Liver (tissue), 9 donors: ENCODE results near the gene BAIAP2. TPM values are rescaled to one million over a fixed set of nuclear protein-coding genes. Genes with fewer than 3 reads are reported as not detected.

Experiments used
- DNase-seq: peaks from one replicate; pipeline ENCODE4 v3.0.0-alpha.2; 2017; ENCODE audit warnings: low spot score
- H3K27ac ChIP-seq, 2 donors: one replicate each; pipeline ENCODE4 v1.7.0; 2013; ENCODE audit warnings: inconsistent platforms in 2 of 2, low read length in 2 of 2, control low read depth in 1 of 2, low read depth in 1 of 2, mild to moderate bottlenecking in 1 of 2
- H3K27me3 ChIP-seq, 4 donors: one replicate each; pipeline versions ENCODE4 v1.6.1 to v1.7.0; 2013; ENCODE audit warnings: low read length in 3 of 4, inconsistent platforms in 1 of 4, mild to moderate bottlenecking in 1 of 4, moderate library complexity in 1 of 4; ENCODE audit not compliant: control insufficient read depth in 4 of 4, insufficient read depth in 4 of 4
- H3K36me3 ChIP-seq, 4 donors: one replicate each; pipeline versions ENCODE4 v1.6.1 to v1.7.0; 2013; ENCODE audit warnings: low read length in 3 of 4, mild to moderate bottlenecking in 3 of 4, low read depth in 1 of 4, moderate library complexity in 1 of 4; ENCODE audit not compliant: control insufficient read depth in 4 of 4, insufficient read depth in 3 of 4
- H3K4me1 ChIP-seq, 4 donors: one replicate each; pipeline versions ENCODE4 v1.6.1 to v1.7.0; 2013; ENCODE audit warnings: low read length in 3 of 4, mild to moderate bottlenecking in 3 of 4, moderate library complexity in 1 of 4; ENCODE audit not compliant: control insufficient read depth in 4 of 4, insufficient read depth in 4 of 4
- H3K4me3 ChIP-seq, 3 donors: one replicate each; pipeline versions ENCODE4 v1.6.1 to v1.7.0; 2013; ENCODE audit warnings: low read length in 3 of 3, control low read depth in 1 of 3, low read depth in 1 of 3, mild to moderate bottlenecking in 1 of 3
- H3K9ac ChIP-seq, 2 donors: one replicate each; pipeline ENCODE4 v1.7.0; 2013; ENCODE audit warnings: low read length in 2 of 2, mild to moderate bottlenecking in 2 of 2, moderate library complexity in 2 of 2, control low read depth in 1 of 2, low read depth in 1 of 2
- H3K9me3 ChIP-seq, 4 donors: one replicate each; pipeline versions ENCODE4 v1.6.1 to v1.7.0; 2013; ENCODE audit warnings: low read length in 3 of 4; ENCODE audit not compliant: control insufficient read depth in 4 of 4
- ATF3 ChIP-seq: IDR thresholded peaks from 2 replicates; pipeline ENCODE4 v1.6.1; 2016; ENCODE audit warnings: antibody characterized with exemption
- CTCF ChIP-seq: fragments of 150-350 bp; IDR thresholded peaks from 2 replicates; pipeline ENCODE4 v1.5.1; 2017; ENCODE audit warnings: improper control_type of control experiment, low read depth, low read length; ENCODE audit not compliant: missing input control
- EGR1 ChIP-seq, 2 donors: IDR thresholded peaks; 2 replicates each; pipeline ENCODE4 v1.6.1; 2016 to 2018; ENCODE audit warnings: antibody characterized with exemption in 2 of 2, low read depth in 2 of 2
- FOXA1 ChIP-seq: IDR thresholded peaks from 2 replicates; pipeline ENCODE4 v1.6.1; 2016; ENCODE audit warnings: antibody characterized with exemption
- FOXA2 ChIP-seq: IDR thresholded peaks from 2 replicates; pipeline ENCODE4 v1.6.1; 2016; ENCODE audit warnings: antibody characterized with exemption
- GABPA ChIP-seq, 2 donors: IDR thresholded peaks in 1 of 2; conservative IDR thresholded peaks in 1 of 2; 2 replicates each; pipeline ENCODE4 v1.6.1; 2016; ENCODE audit warnings: antibody characterized with exemption in 2 of 2, mild to moderate bottlenecking in 1 of 2, moderate library complexity in 1 of 2
- HNF4A ChIP-seq, 2 donors: conservative IDR thresholded peaks; 2 replicates each; pipeline ENCODE4 v1.6.1; 2016; ENCODE audit warnings: antibody characterized with exemption in 2 of 2, mild to moderate bottlenecking in 2 of 2
- HNF4G ChIP-seq: IDR thresholded peaks from 2 replicates; pipeline ENCODE4 v1.6.1; 2016; ENCODE audit warnings: antibody characterized with exemption
- JUND ChIP-seq, 2 donors: IDR thresholded peaks; 2 replicates each; pipeline ENCODE4 v1.6.1; 2016; ENCODE audit warnings: antibody characterized with exemption in 2 of 2
- MAX ChIP-seq: IDR thresholded peaks from 2 replicates; pipeline ENCODE4 v1.6.1; 2016; ENCODE audit warnings: antibody characterized with exemption
- NR2F2 ChIP-seq: IDR thresholded peaks from 2 replicates; pipeline ENCODE4 v1.6.1; 2016; ENCODE audit warnings: antibody characterized with exemption
- RAD21 ChIP-seq, 2 donors: IDR thresholded peaks; 2 replicates each; pipeline ENCODE4 v1.6.1; 2016; ENCODE audit warnings: antibody characterized with exemption in 2 of 2, mild to moderate bottlenecking in 2 of 2
- RXRA ChIP-seq, 2 donors: IDR thresholded peaks; 2 replicates each; pipeline ENCODE4 v1.6.1; 2017 to 2018; ENCODE audit warnings: antibody characterized with exemption in 2 of 2, mild to moderate bottlenecking in 1 of 2
- SP1 ChIP-seq: IDR thresholded peaks from 2 replicates; pipeline ENCODE4 v1.6.1; 2018; ENCODE audit warnings: antibody characterized with exemption, mild to moderate bottlenecking
- TAF1 ChIP-seq: conservative IDR thresholded peaks from 2 replicates; pipeline ENCODE4 v1.6.1; 2016; ENCODE audit warnings: antibody characterized with exemption, mild to moderate bottlenecking
- YY1 ChIP-seq: IDR thresholded peaks from 2 replicates; pipeline ENCODE4 v1.6.1; 2016; ENCODE audit warnings: antibody characterized with exemption, mild to moderate bottlenecking
- WGBS: extraction: QIAGEN DNeasy Blood & Tissue Kit; methylation state at CpG from one replicate; pipeline ENCODE4 v1.1.7; 2013; 5-methylcytosine and 5-hydroxymethylcytosine counted together
- polyA plus RNA-seq, 2 donors: library from polyadenylated mRNA; stranded (reverse) in 1 of 2; unstranded in 1 of 2; fragments of 200-250 nt in 1 of 2; fragments of >200 nt in 1 of 2; fragmentation: Nextera tagmentation in 1 of 2; extraction: Ambion mirVana in 1 of 2; gene quantifications; one replicate each; pipeline versions ENCODE4 v1.2.1 to v1.2.3, GENCODE V29; 2013 to 2015
- total RNA-seq, 2 donors: library from RNA; depleted of rRNA; stranded (reverse); fragments of >200 nt; gene quantifications; one replicate each; pipeline ENCODE4 v1.2.3, GENCODE V29; 2014
- TF ChIP-seq, protein P1 (sequence below): IDR thresholded peaks from 2 replicates; pipeline ENCODE4 v1.6.1; 2016; ENCODE audit warnings: antibody characterized with exemption
- TF ChIP-seq, protein P2 (sequence below): IDR thresholded peaks from 2 replicates; pipeline ENCODE4 v1.6.1; 2016; ENCODE audit warnings: antibody characterized with exemption, mild to moderate bottlenecking
- donor health status: healthy.
- donor health status: healthy.
- donor health status: healthy.
- donor health status: healthy.
- donor health status: healthy.

Gene BAIAP2
- total and polyA plus RNA-seq, 4 donors, result 8.1 to 61.3 (median 44.9) TPM

DNA sequence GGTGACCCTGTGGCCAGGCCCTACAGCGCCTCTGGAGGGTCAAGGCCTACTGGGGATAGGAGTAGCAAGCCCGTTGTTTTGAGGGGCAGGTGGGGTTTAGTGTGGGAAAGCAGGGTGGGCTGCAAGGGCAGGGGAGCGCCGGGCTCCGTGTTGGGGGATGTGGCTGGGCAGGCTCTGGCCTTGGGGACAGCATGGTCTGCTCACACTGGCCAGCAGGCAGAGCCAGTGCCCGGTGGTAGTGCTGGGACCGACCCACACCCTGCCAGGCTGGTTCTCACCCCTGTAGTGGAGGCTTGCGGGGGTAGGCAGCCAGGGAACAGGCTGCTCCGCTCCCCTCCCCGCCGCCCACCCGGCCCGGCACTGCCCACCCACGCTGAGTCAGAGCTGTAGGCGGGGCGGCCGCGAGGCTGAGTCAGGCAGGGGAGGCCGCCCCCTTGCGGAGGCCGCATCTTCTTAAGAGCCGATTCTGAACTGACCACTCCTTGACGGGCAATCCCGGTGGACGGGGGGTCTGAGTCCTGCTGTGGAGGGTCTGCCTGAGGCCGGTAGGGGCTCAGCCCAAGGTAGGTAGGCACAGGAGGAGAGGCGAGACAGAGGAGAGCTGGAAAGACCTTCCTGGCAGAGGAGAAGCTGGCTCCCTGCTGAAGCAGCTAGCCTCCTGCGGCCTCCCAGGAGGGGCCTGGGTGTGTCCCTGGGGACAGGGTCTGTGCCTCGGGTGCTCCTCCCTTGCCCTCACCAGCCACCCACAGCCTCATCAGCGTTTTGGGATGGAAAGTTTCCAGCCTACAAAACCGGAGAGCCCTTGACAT, 62.4 kb downstream of the BAIAP2 start:
- no peak for TF ChIP-seq JUND (IDR thresholded peaks at IDR 0.05)
- peak; percentile 45 to 63 for TF ChIP-seq RAD21 (IDR thresholded peaks at IDR 0.05)
- TF ChIP-seq, protein P1, sequence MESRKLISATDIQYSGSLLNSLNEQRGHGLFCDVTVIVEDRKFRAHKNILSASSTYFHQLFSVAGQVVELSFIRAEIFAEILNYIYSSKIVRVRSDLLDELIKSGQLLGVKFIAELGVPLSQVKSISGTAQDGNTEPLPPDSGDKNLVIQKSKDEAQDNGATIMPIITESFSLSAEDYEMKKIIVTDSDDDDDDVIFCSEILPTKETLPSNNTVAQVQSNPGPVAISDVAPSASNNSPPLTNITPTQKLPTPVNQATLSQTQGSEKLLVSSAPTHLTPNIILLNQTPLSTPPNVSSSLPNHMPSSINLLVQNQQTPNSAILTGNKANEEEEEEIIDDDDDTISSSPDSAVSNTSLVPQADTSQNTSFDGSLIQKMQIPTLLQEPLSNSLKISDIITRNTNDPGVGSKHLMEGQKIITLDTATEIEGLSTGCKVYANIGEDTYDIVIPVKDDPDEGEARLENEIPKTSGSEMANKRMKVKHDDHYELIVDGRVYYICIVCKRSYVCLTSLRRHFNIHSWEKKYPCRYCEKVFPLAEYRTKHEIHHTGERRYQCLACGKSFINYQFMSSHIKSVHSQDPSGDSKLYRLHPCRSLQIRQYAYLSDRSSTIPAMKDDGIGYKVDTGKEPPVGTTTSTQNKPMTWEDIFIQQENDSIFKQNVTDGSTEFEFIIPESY, result no peak
- TF ChIP-seq HNF4G, result no peak
- TF ChIP-seq ATF3, result no peak
- no peak for TF ChIP-seq TAF1
- TF ChIP-seq CTCF, result peak; percentile 16
- peak overlapping the region; percentile 15 to 77 for H3K9ac ChIP-seq
- no peaks in the 10 kb centered on the region for H3K27me3 ChIP-seq
- WGBS, result 52% methylated on average over 31 of the region's 31 CpGs
- peak; percentile 62 for DNase-seq
- peak overlapping the region; percentile 65 to 87 for H3K27ac ChIP-seq
- H3K4me1 ChIP-seq, result peaks cover 12 to 82% (median 53%) of the 10 kb centered on the region in 4 donors
- H3K36me3 ChIP-seq, result peaks cover 0 to 4% (median 1%) of the 10 kb centered on the region in 4 donors
- H3K4me3 ChIP-seq, result no peak overlapping the region
- no peaks in the 10 kb centered on the region for H3K9me3 ChIP-seq

GRCh38 chr17:81097943-81098308, 63.0 kb downstream of the BAIAP2 start:
- DNase-seq, result no peak
- Histone ChIP-seq H3K9ac (peak overlapping the region in 1 of 2 donors; percentile 15), H3K9me3 (no peaks in the 10 kb centered on the region), H3K27ac (peak overlapping the region; percentile 65 to 87), H3K36me3 (peaks cover 0 to 4% (median 1%) of the 10 kb centered on the region in 4 donors), H3K27me3 (no peaks in the 10 kb centered on the region), H3K4me1 (peaks cover 12 to 77% (median 53%) of the 10 kb centered on the region in 4 donors), H3K4me3 (no peak overlapping the region)
- WGBS, result 58% methylated on average over 13 of the region's 13 CpGs
- TF ChIP-seq FOXA1, result no peak
- peak; percentile 60 for TF ChIP-seq SP1
- no peak for TF ChIP-seq EGR1 (IDR thresholded peaks at IDR 0.05; ENCODE audit: low read depth in 2 of 2)
- no peak for TF ChIP-seq HNF4G
- TF ChIP-seq GABPA (IDR thresholded peaks at IDR 0.05 in 1 of 2, conservative IDR thresholded peaks at IDR 0.05 in 1 of 2), result no peak
- peak; percentile 75 to 97 for TF ChIP-seq RXRA (IDR thresholded peaks at IDR 0.05)
- TF ChIP-seq FOXA2, result no peak
- no peak for TF ChIP-seq MAX
- TF ChIP-seq, protein P1, result no peak
- TF ChIP-seq TAF1, result no peak
- TF ChIP-seq CTCF, result no peak
- TF ChIP-seq JUND (IDR thresholded peaks at IDR 0.05), result peak in 1 of 2 donors; percentile 74
- TF ChIP-seq HNF4A (conservative IDR thresholded peaks at IDR 0.05), result peak in 1 of 2 donors; percentile 9
- TF ChIP-seq NR2F2, result peak; percentile 25
- TF ChIP-seq YY1, result no peak
- no peak for TF ChIP-seq RAD21 (IDR thresholded peaks at IDR 0.05)
- TF ChIP-seq, protein P2, sequence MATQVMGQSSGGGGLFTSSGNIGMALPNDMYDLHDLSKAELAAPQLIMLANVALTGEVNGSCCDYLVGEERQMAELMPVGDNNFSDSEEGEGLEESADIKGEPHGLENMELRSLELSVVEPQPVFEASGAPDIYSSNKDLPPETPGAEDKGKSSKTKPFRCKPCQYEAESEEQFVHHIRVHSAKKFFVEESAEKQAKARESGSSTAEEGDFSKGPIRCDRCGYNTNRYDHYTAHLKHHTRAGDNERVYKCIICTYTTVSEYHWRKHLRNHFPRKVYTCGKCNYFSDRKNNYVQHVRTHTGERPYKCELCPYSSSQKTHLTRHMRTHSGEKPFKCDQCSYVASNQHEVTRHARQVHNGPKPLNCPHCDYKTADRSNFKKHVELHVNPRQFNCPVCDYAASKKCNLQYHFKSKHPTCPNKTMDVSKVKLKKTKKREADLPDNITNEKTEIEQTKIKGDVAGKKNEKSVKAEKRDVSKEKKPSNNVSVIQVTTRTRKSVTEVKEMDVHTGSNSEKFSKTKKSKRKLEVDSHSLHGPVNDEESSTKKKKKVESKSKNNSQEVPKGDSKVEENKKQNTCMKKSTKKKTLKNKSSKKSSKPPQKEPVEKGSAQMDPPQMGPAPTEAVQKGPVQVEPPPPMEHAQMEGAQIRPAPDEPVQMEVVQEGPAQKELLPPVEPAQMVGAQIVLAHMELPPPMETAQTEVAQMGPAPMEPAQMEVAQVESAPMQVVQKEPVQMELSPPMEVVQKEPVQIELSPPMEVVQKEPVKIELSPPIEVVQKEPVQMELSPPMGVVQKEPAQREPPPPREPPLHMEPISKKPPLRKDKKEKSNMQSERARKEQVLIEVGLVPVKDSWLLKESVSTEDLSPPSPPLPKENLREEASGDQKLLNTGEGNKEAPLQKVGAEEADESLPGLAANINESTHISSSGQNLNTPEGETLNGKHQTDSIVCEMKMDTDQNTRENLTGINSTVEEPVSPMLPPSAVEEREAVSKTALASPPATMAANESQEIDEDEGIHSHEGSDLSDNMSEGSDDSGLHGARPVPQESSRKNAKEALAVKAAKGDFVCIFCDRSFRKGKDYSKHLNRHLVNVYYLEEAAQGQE, result no peak
- no peak for TF ChIP-seq ATF3
